Measurements from ENCODE around the gene FAU.
A peak's percentile ranks its signal among the peaks of the same experiment; 100 is the strongest.
"Not testable (repeated sequence)": the region's sequence is repeated elsewhere in the genome, so short reads cannot be mapped to it uniquely, and the experiment has no call there.

The FAU gene

GRCh38 chr11:65152122-65152521 is 30.2 kb upstream of the FAU start:
- in situ Hi-C loops (cut with HindIII; ENCODE audit: low pct_unique_long_range_greater_than_20kb, low sequenced_read_pairs), result no loop called here
- DNase-seq (ENCODE audit: low read depth in 1 of 2, low spot score in 1 of 2), result no peak
- no peak for TF ChIP-seq JUND (IDR thresholded peaks at IDR 0.05; ENCODE audit: low read depth)

- no peak for TF ChIP-seq JUND (IDR thresholded peaks at IDR 0.05; ENCODE audit: low read depth)
- in situ Hi-C loops (cut with HindIII; ENCODE audit: low pct_unique_long_range_greater_than_20kb, low sequenced_read_pairs), result no loop called here
- DNase-seq (ENCODE audit: low read depth in 1 of 2, low spot score in 1 of 2), result no peak
Observed at GRCh38 chr11:65151331-65151899, 29.5 kb upstream of the FAU start.

GRCh38 chr11:65150509-65151299 is 28.8 kb upstream of the FAU start:
- no peak for TF ChIP-seq JUND (IDR thresholded peaks at IDR 0.05; ENCODE audit: low read depth)
- peak; percentile 28 to 83 for DNase-seq (ENCODE audit: low read depth in 1 of 2, low spot score in 1 of 2)
- in situ Hi-C loops (cut with HindIII; ENCODE audit: low pct_unique_long_range_greater_than_20kb, low sequenced_read_pairs), result no loop called here

GRCh38 chr11:65150131-65150508 is 28.2 kb upstream of the FAU start:
- DNase-seq (ENCODE audit: low read depth in 1 of 2, low spot score in 1 of 2); in situ Hi-C loops (cut with HindIII; ENCODE audit: low pct_unique_long_range_greater_than_20kb, low sequenced_read_pairs): not testable (repeated sequence)

GRCh38 chr11:65148657-65149056 is 26.7 kb upstream of the FAU start:
- in situ Hi-C loops (cut with HindIII; ENCODE audit: low pct_unique_long_range_greater_than_20kb, low sequenced_read_pairs), result no loop called here
- no peak for TF ChIP-seq JUND (IDR thresholded peaks at IDR 0.05; ENCODE audit: low read depth)
- no peak for DNase-seq (ENCODE audit: low read depth in 1 of 2, low spot score in 1 of 2)

- in situ Hi-C loops (cut with HindIII; ENCODE audit: low pct_unique_long_range_greater_than_20kb, low sequenced_read_pairs), result no loop called here
- no peak for TF ChIP-seq JUND (IDR thresholded peaks at IDR 0.05; ENCODE audit: low read depth)
- no peak for DNase-seq (ENCODE audit: low read depth in 1 of 2, low spot score in 1 of 2)
Observed at GRCh38 chr11:65147352-65148075, 25.6 kb upstream of the FAU start.

GRCh38 chr11:65141896-65142494 is 20.1 kb upstream of the FAU start:
- DNase-seq (ENCODE audit: low read depth in 1 of 2, low spot score in 1 of 2), result no peak
- no peak for TF ChIP-seq JUND (IDR thresholded peaks at IDR 0.05; ENCODE audit: low read depth)
- in situ Hi-C loops (cut with HindIII; ENCODE audit: low pct_unique_long_range_greater_than_20kb, low sequenced_read_pairs), result no loop called here

- no peak for DNase-seq (ENCODE audit: low read depth in 1 of 2, low spot score in 1 of 2)
- no peak for TF ChIP-seq JUND (IDR thresholded peaks at IDR 0.05; ENCODE audit: low read depth)
- in situ Hi-C loops (cut with HindIII; ENCODE audit: low pct_unique_long_range_greater_than_20kb, low sequenced_read_pairs), result no loop called here
Observed at GRCh38 chr11:65136515-65137096, 14.7 kb upstream of the FAU start.

- DNase-seq (ENCODE audit: low read depth in 1 of 2, low spot score in 1 of 2), result no peak
- in situ Hi-C loops (cut with HindIII; ENCODE audit: low pct_unique_long_range_greater_than_20kb, low sequenced_read_pairs), result no loop called here
- no peak for TF ChIP-seq JUND (IDR thresholded peaks at IDR 0.05; ENCODE audit: low read depth)
Observed at GRCh38 chr11:65135633-65136145, 13.8 kb upstream of the FAU start.

- in situ Hi-C loops (cut with HindIII; ENCODE audit: low pct_unique_long_range_greater_than_20kb, low sequenced_read_pairs), result no loop called here
- peak; percentile 99 for DNase-seq (ENCODE audit: low read depth in 1 of 2, low spot score in 1 of 2)
- no peak for TF ChIP-seq JUND (IDR thresholded peaks at IDR 0.05; ENCODE audit: low read depth)
Observed at GRCh38 chr11:65134952-65135632, 13.2 kb upstream of the FAU start.

GRCh38 chr11:65134240-65134951 is 12.5 kb upstream of the FAU start, which contains the start of gene SYVN1:
SYVN1 (minus strand) TSS chr11:65134519; CDS start chr11:65133601, 918 bp downstream.
- TF ChIP-seq JUND (IDR thresholded peaks at IDR 0.05; ENCODE audit: low read depth), result no peak
- in situ Hi-C loops (cut with HindIII; ENCODE audit: low pct_unique_long_range_greater_than_20kb, low sequenced_read_pairs), result no loop called here
- DNase-seq (ENCODE audit: low read depth in 1 of 2, low spot score in 1 of 2), result peak; percentile 91 to 96
